Endothelial cell of umbilical vein (primary cell): ENCODE measurements around the gene PAQR6. TPM values are rescaled to one million over a fixed set of nuclear protein-coding genes. Genes with fewer than 3 reads are reported as not detected.
A peak's percentile ranks its signal among the peaks of the same experiment; 100 is the strongest.

Experiments used
- BruUV-seq: library from RNA; stranded (reverse); fragments of 400-500 nt; replicated peaks from 2 replicates; lab custom pipeline; 2021; lab: Mats Ljungman, UMichigan
- CTCF ChIA-PET: fragments of 300-600, 350-600 bp; sonication (Branson Sonifier 250); formaldehyde crosslinking; loops from one replicate; lab custom pipeline; 2021; ENCODE audit warnings: antibody characterized with exemption, inconsistent platforms; lab: Charles Lee
- POLR2A ChIA-PET: fragments of 300-600, 350-600 bp; sonication (Branson Sonifier 250); formaldehyde crosslinking; loops from one replicate; lab custom pipeline; 2021; ENCODE audit warnings: antibody characterized with exemption, inconsistent platforms; lab: Charles Lee
- DNase-seq: peaks from one replicate; pipeline ENCODE4 v3.0.0-alpha.2; 2011; ENCODE audit warnings: low read depth, low spot score
- FAIRE-seq: peaks from 2 replicates; lab custom pipeline; 2011; peaks lifted over from hg19 to GRCh38; lab: Jason Lieb, UNC
- H2AFZ ChIP-seq: 2 replicates; pipeline ENCODE4 v1.6.0; 2012; ENCODE audit warnings: low read depth, low read length, control low read depth, inconsistent platforms
- H3K27ac ChIP-seq: 2 replicates; pipeline ENCODE4 v1.5.1; 2011; ENCODE audit warnings: low read depth, mild to moderate bottlenecking, control low read depth, low read length, moderate library complexity; ENCODE audit not compliant: insufficient read depth
- H3K27me3 ChIP-seq, 2 experiments: 2 replicates each; pipeline versions ENCODE4 v1.6.0 to v1.6.1; 2011; ENCODE audit warnings: low read length in 2 of 2, mixed read lengths in 1 of 2; ENCODE audit not compliant: control insufficient read depth in 2 of 2, insufficient read depth in 2 of 2
- H3K36me3 ChIP-seq, 2 experiments: 2 replicates in 1 of 2; 3 replicates in 1 of 2; pipeline ENCODE4 v1.5.1; 2011; ENCODE audit warnings: low read length in 2 of 2, mild to moderate bottlenecking in 1 of 2, moderate library complexity in 1 of 2; ENCODE audit not compliant: control insufficient read depth in 2 of 2, insufficient read depth in 2 of 2; ENCODE audit errors: extremely low read depth in 1 of 2
- H3K4me1 ChIP-seq: 3 replicates; pipeline ENCODE4 v1.5.1; 2011; ENCODE audit warnings: mild to moderate bottlenecking, low read length; ENCODE audit not compliant: control insufficient read depth, insufficient read depth; ENCODE audit errors: extremely low read depth
- H3K4me2 ChIP-seq: 2 replicates; pipeline ENCODE4 v1.6.1; 2011; ENCODE audit warnings: low read length, control low read depth, mixed read lengths; ENCODE audit not compliant: insufficient read depth
- H3K4me3 ChIP-seq, 3 experiments: fragments of 200-600 bp in 1 of 3; sonication (generic), shearing (Covaris generic) in 1 of 3; replicated peaks in 1 of 3; 2 replicates each; pipeline ENCODE4 v1.5.1; 2011 to 2016; ENCODE audit warnings: control low read depth in 3 of 3, low read length in 3 of 3, mild to moderate bottlenecking in 2 of 3, inconsistent platforms in 1 of 3, low read depth in 1 of 3, moderate library complexity in 1 of 3; ENCODE audit not compliant: insufficient read depth in 1 of 3
- H3K79me2 ChIP-seq: 2 replicates; pipeline ENCODE4 v1.6.0; 2012; ENCODE audit warnings: low read length, inconsistent platforms; ENCODE audit not compliant: control insufficient read depth, insufficient read depth
- H3K9ac ChIP-seq: replicated peaks from 2 replicates; pipeline ENCODE3; 2011; ENCODE audit warnings: low read length, control low read depth; ENCODE audit not compliant: insufficient read depth; ENCODE audit errors: extremely low read depth
- H3K9me1 ChIP-seq: replicated peaks from 3 replicates; pipeline ENCODE4 v1.6.0; 2011; ENCODE audit warnings: mild to moderate bottlenecking, low read length; ENCODE audit not compliant: control insufficient read depth, insufficient read depth; ENCODE audit errors: extremely low read depth
- H3K9me3 ChIP-seq: replicated peaks from 2 replicates; pipeline ENCODE4 v1.5.1; 2012; ENCODE audit warnings: low read length, inconsistent platforms; ENCODE audit not compliant: control insufficient read depth, insufficient read depth
- H4K20me1 ChIP-seq: replicated peaks from 2 replicates; pipeline ENCODE3; 2011; ENCODE audit warnings: mild to moderate bottlenecking, low read length; ENCODE audit not compliant: control insufficient read depth, insufficient read depth; ENCODE audit errors: extremely low read depth
- CTCF ChIP-seq, 2 donors: IDR thresholded peaks; 1 replicate in 1 of 2; 2 replicates in 1 of 2; pipeline ENCODE4 v1.5.1; 2011; ENCODE audit warnings: low read length in 2 of 2, mild to moderate bottlenecking in 2 of 2, moderate library complexity in 2 of 2, control low read depth in 1 of 2, inconsistent platforms in 1 of 2, low read depth in 1 of 2; ENCODE audit not compliant: insufficient read depth in 1 of 2; ENCODE audit errors: extremely low read depth in 1 of 2
- EZH2 ChIP-seq: IDR thresholded peaks from 2 replicates; pipeline ENCODE4 v1.6.1; 2012; ENCODE audit warnings: borderline replicate concordance, low read depth, mild to moderate bottlenecking, moderate library complexity, low read length, inconsistent platforms; ENCODE audit not compliant: severe bottlenecking
- FOS ChIP-seq: IDR thresholded peaks from 2 replicates; pipeline ENCODE4 v1.6.1; 2011; ENCODE audit warnings: mild to moderate bottlenecking, low read length, moderate library complexity, borderline replicate concordance; ENCODE audit not compliant: insufficient read depth
- GATA2 ChIP-seq: IDR thresholded peaks from 2 replicates; pipeline ENCODE4 v1.7.0; 2011; ENCODE audit warnings: low read depth, mild to moderate bottlenecking, moderate library complexity, mixed read lengths, low read length; ENCODE audit not compliant: insufficient read length, insufficient read depth
- JUN ChIP-seq: IDR thresholded peaks from 2 replicates; pipeline ENCODE4 v1.6.1; 2011; ENCODE audit warnings: borderline replicate concordance, low read depth; ENCODE audit not compliant: insufficient read length, insufficient read depth
- MAX ChIP-seq: IDR thresholded peaks from 2 replicates; pipeline ENCODE4 v1.6.1; 2011; ENCODE audit not compliant: insufficient read depth, insufficient read length
- MYC ChIP-seq: IDR thresholded peaks from one replicate; pipeline ENCODE4 v1.6.1; 2011; ENCODE audit warnings: mild to moderate bottlenecking, low read depth, low read length
- POLR2A ChIP-seq: IDR thresholded peaks from 2 replicates; pipeline ENCODE4 v1.6.1; 2012; ENCODE audit warnings: low read depth, mild to moderate bottlenecking, control low read depth, low read length
- POLR2AphosphoS5 ChIP-seq: IDR thresholded peaks from 2 replicates; pipeline ENCODE4 v1.6.1; 2012; ENCODE audit warnings: low read depth, mild to moderate bottlenecking, control low read depth, low read length, moderate library complexity; ENCODE audit not compliant: insufficient read depth
- dilution Hi-C: fragments of 300-500 bp; cut with MboI; formaldehyde crosslinking; loops from one replicate; pipeline ENCODE4 v1.15.0; 2019; ENCODE audit warnings: low sequenced_read_pairs; ENCODE audit not compliant: extremely low pct_ligation_motif_present
- intact Hi-C: fragments of 100-400 bp; cut with micrococcal nuclease; formaldehyde crosslinking; loops from one replicate; pipeline ENCODE4 v1.10.0; 2022
- polyA plus RNA-seq, 4 experiments: library from polyadenylated mRNA; depleted of rRNA in 3 of 4; stranded (reverse) in 3 of 4; unstranded in 1 of 4; fragments of >200 nt; gene quantifications; 2 replicates each; pipeline versions ENCODE4 v1.2.1 to v1.2.3, GENCODE V29; 2011 to 2012; ENCODE audit warnings: missing spikeins in 1 of 4
- total RNA-seq: library from RNA; stranded (reverse); gene quantifications from 2 replicates; pipeline ENCODE4 v1.2.3, GENCODE V29; 2021

The PAQR6 gene
- total and polyA plus RNA-seq, 2 donors (not counting 3 experiments of a cell fraction or from before 2014, with no cell fraction given) = 1.6 to 2.2 TPM

- no peak for TF ChIP-seq GATA2
- no peak for TF ChIP-seq FOS
- TF ChIP-seq MAX = peak; percentile 65
- TF ChIP-seq CTCF (IDR thresholded peaks at IDR 0.05; ENCODE audit: extremely low read depth in 1 of 2, insufficient read depth in 1 of 2, low read depth in 1 of 2, low read length in 2 of 2) = no peak
- no peak for TF ChIP-seq MYC
- TF ChIP-seq EZH2 = no peak
- TF ChIP-seq JUN = no peak
- TF ChIP-seq POLR2A = peak; percentile 79
- peak; percentile 69 for TF ChIP-seq POLR2AphosphoS5
- no TSS peak for BruUV-seq
- Histone ChIP-seq H3K27me3 (no peaks in the 10 kb centered on the region), H3K4me3 (peak within 1 kb of the TSS; percentile 41 to 82 (median 66)), H4K20me1 (no peaks in the 10 kb centered on the region), H2AFZ (peak within 1 kb of the TSS; percentile 71), H3K9me3 (no peaks in the 10 kb centered on the region), H3K36me3 (peaks cover 0 to 2% of the 10 kb centered on the region in 2 experiments), H3K9ac (peak within 1 kb of the TSS; percentile 57), H3K27ac (peak within 1 kb of the TSS; percentile 3), H3K9me1 (no peaks in the 10 kb centered on the region), H3K4me2 (peak within 1 kb of the TSS; percentile 75), H3K79me2 (peaks cover 6% of the 10 kb centered on the region), H3K4me1 (peaks cover 10% of the 10 kb centered on the region)
- CTCF ChIA-PET = interaction anchor here (0.8 to 1.2 kb wide), 4 partner anchors 12 to 44 kb away, joined by 3 to 6 read pairs (median 5); no protein-coding TSS in a partner anchor
- intact Hi-C loops = no loop called here
- FAIRE-seq = peak; percentile 98
- dilution Hi-C loops = no loop called here
- peak; percentile 66 for DNase-seq
- POLR2A ChIA-PET = interaction anchor here (0.6 to 0.9 kb wide), 2 partner anchors 12 to 22 kb away, joined by 3 to 4 read pairs; no protein-coding TSS in a partner anchor
Observed at GRCh38 chr1:156295391-156295947, 47.6 kb upstream of the PAQR6 start, which contains the start of gene GLMP. GLMP (minus strand) TSS chr1:156295679; CDS start chr1:156295645, 34 bp downstream.
